ENCODE results near the gene EME2.
"Not testable (repeated sequence)": the region's sequence is repeated elsewhere in the genome, so short reads cannot be mapped to it uniquely, and the experiment has no call there.

Gene EME2

DNA sequence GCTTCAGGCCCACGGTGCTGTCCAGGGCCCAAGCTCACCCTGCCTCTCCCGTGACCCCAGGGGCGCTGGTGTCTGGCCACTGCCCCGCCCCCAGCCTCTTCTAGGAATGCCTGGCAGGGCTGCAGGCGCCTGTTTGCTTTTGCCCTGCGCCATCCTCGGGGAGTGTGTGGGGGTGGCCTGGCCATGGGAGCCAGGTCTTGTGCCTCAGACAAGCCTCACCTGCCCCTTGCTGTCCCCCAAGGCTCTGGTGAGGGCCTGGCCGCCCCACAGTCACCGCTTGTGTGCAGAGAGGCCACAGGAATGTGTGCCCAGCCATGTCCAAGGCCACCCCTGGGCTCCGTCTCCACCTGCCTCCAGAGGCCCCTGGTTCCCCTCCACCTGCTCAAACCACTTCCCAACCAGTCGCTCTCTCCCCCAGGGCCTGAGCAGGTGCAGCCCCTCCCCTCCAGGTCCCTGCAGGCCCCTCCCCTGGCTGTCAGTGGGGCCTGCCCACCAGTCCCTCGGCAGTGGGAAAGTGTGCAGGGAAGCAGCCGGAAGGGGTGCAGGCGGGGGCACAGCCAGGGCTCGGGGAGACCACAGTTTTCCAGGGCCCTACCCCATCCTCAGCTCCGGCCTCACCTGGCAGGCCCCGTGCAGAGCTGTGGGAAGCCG is 21.7 kb downstream of the EME2 start:
- no peaks in the 10 kb centered on the region for H3K36me3 ChIP-seq (ENCODE audit: control insufficient read depth, insufficient read depth, low read length)
- H3K9ac ChIP-seq (ENCODE audit: low read length) = no peak overlapping the region
- no peaks in the 10 kb centered on the region for H3K27me3 ChIP-seq (ENCODE audit: control insufficient read depth, insufficient read depth, low read length)
- H3K4me1 ChIP-seq (ENCODE audit: control insufficient read depth, insufficient read depth, low read length) = peaks cover 16% of the 10 kb centered on the region
- no peak overlapping the region for H3K4me3 ChIP-seq (ENCODE audit: low read length)
- no peaks in the 10 kb centered on the region for H3K9me3 ChIP-seq (ENCODE audit: control insufficient read depth, low read length)

DNA sequence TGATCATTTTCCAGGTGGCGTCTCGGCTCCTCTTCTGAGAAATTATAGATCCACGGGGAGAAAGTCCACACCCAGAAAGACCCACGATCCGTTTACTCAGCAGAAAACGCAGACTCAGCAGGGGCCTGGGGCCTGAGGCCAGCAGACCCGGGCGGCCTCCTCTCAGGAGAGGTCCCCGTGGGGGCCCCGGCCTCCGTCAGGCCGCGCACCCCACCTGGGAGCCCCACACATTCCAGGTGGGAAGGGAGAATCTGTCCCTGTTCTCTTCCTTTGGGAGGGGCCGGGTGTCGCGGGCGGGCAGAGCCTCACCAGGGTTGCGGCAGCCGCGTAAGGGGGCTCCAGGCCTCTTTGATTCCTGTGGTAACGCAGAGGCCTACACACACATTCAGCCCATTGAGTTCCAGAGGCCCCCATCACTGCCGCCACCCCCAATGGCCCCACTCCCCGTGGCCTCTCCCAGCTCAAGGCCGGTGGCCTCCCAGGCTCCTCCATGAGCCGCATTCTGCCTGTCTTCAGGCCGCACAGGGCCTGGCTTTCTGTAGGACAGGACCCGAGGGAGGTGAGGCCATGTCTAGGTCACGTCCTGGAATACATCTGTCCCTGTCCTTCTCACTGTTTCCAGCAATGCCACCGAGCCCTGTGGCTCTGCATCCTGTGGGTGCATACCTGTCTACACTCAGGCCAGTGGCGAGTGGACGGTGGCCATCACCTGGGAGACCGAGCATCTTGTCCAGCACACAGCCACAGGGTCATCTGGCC is 22.5 kb downstream of the EME2 start:
- no peak overlapping the region for H3K9ac ChIP-seq (ENCODE audit: low read length)
- H3K4me1 ChIP-seq (ENCODE audit: control insufficient read depth, insufficient read depth, low read length) = peaks cover 16% of the 10 kb centered on the region
- no peaks in the 10 kb centered on the region for H3K9me3 ChIP-seq (ENCODE audit: control insufficient read depth, low read length)
- no peaks in the 10 kb centered on the region for H3K27me3 ChIP-seq (ENCODE audit: control insufficient read depth, insufficient read depth, low read length)
- no peaks in the 10 kb centered on the region for H3K36me3 ChIP-seq (ENCODE audit: control insufficient read depth, insufficient read depth, low read length)
- H3K4me3 ChIP-seq (ENCODE audit: low read length) = no peak overlapping the region

GRCh38 chr16:1799263-1799662 is 26.7 kb downstream of the EME2 start:
- not testable (repeated sequence) for H3K4me1 ChIP-seq (ENCODE audit: control insufficient read depth, insufficient read depth, low read length); H3K9me3 ChIP-seq (ENCODE audit: control insufficient read depth, low read length); H3K36me3 ChIP-seq (ENCODE audit: control insufficient read depth, insufficient read depth, low read length); H3K4me3 ChIP-seq (ENCODE audit: low read length); H3K9ac ChIP-seq (ENCODE audit: low read length); H3K27me3 ChIP-seq (ENCODE audit: control insufficient read depth, insufficient read depth, low read length)

DNA sequence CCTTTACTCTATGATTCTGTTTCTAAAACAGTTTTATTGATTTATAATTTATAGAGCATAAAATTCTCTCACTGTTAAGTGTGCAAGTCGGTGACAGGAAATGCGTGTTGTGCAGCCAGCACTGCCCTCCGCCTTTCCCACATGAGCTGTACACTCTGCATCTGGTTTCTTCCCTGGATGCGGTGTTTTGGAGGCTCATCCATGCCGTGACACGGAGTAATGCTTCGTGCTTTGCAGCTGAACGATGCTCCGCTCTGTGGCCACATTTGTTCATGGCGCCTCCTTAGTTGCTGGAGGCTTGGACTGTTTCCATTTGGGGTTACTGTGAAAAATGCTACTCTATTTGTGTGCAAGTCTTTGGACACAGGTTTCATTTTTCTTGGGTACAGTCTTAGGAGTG is 28.1 kb downstream of the EME2 start:
- no peaks in the 10 kb centered on the region for H3K9me3 ChIP-seq (ENCODE audit: control insufficient read depth, low read length)
- H3K4me3 ChIP-seq (ENCODE audit: low read length) = no peak overlapping the region
- no peaks in the 10 kb centered on the region for H3K27me3 ChIP-seq (ENCODE audit: control insufficient read depth, insufficient read depth, low read length)
- no peaks in the 10 kb centered on the region for H3K4me1 ChIP-seq (ENCODE audit: control insufficient read depth, insufficient read depth, low read length)
- no peak overlapping the region for H3K9ac ChIP-seq (ENCODE audit: low read length)
- no peaks in the 10 kb centered on the region for H3K36me3 ChIP-seq (ENCODE audit: control insufficient read depth, insufficient read depth, low read length)

- no peaks in the 10 kb centered on the region for H3K9me3 ChIP-seq (ENCODE audit: control insufficient read depth, low read length)
- no peaks in the 10 kb centered on the region for H3K27me3 ChIP-seq (ENCODE audit: control insufficient read depth, insufficient read depth, low read length)
- H3K36me3 ChIP-seq (ENCODE audit: control insufficient read depth, insufficient read depth, low read length) = peaks cover 5% of the 10 kb centered on the region
- H3K4me3 ChIP-seq (ENCODE audit: low read length) = no peak overlapping the region
- peaks cover under 1% of the 10 kb centered on the region for H3K4me1 ChIP-seq (ENCODE audit: control insufficient read depth, insufficient read depth, low read length)
- H3K9ac ChIP-seq (ENCODE audit: low read length) = no peak overlapping the region
Observed at GRCh38 chr16:1807626-1808025, 35.0 kb downstream of the EME2 start.

- Histone ChIP-seq H3K4me3 (ENCODE audit: low read length) (no peak overlapping the region), H3K27me3 (ENCODE audit: control insufficient read depth, insufficient read depth, low read length) (no peaks in the 10 kb centered on the region), H3K36me3 (ENCODE audit: control insufficient read depth, insufficient read depth, low read length) (peaks cover 5% of the 10 kb centered on the region), H3K4me1 (ENCODE audit: control insufficient read depth, insufficient read depth, low read length) (peaks cover 6% of the 10 kb centered on the region), H3K9me3 (ENCODE audit: control insufficient read depth, low read length) (no peaks in the 10 kb centered on the region), H3K9ac (ENCODE audit: low read length) (no peak overlapping the region)
Observed at GRCh38 chr16:1808691-1809090, 36.1 kb downstream of the EME2 start.

DNA sequence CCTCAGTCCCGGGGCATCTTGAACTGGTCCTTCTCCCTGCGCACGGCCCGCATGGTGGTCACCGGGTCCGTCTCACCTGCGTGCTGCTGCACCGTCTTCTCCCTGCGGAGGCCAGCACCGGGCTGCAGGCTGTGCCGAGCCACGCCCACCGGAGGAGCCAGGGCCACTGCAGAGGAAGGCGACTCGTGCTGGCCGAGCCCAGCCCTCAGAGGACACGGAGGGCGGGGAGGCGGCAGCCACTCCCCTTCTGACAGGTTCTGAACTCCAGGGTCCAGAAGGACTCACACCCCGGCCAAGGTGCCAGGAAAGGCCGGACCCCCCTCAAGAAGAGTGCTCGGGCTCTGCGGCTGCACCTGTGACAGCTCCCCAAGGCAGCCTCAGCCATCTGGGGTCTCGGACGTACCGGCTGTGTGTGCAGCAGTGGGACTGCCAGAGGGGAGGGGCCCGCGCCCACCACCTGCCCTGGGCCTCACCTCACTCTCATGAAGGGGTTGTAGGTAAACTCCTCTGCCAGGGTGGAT is 36.7 kb downstream of the EME2 start:
- Histone ChIP-seq H3K9me3 (ENCODE audit: control insufficient read depth, low read length) (no peaks in the 10 kb centered on the region), H3K27me3 (ENCODE audit: control insufficient read depth, insufficient read depth, low read length) (no peaks in the 10 kb centered on the region), H3K36me3 (ENCODE audit: control insufficient read depth, insufficient read depth, low read length) (peaks cover 5% of the 10 kb centered on the region), H3K9ac (ENCODE audit: low read length) (no peak overlapping the region), H3K4me1 (ENCODE audit: control insufficient read depth, insufficient read depth, low read length) (peaks cover 6% of the 10 kb centered on the region), H3K4me3 (ENCODE audit: low read length) (no peak overlapping the region)

DNA sequence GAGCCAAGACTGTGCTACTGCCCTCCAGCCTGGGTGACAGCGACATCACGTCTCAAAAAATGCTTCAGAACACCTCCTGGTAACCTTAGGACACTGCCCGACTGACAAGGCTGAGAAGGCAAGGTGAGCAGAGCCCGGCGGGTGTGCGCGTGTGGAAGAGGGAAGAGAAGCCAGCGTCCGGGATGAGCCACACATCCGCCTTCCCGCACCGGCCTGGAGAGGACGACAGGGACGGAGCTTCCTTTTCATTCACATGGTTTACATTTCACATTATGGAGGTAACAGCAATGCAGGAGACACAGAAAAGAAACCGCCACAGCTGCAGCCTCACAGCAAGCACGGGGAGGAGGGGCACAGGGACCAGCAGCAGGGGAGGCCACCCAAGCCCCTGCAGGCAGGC is 37.5 kb downstream of the EME2 start:
- Histone ChIP-seq H3K27me3 (ENCODE audit: control insufficient read depth, insufficient read depth, low read length) (no peaks in the 10 kb centered on the region), H3K9me3 (ENCODE audit: control insufficient read depth, low read length) (no peaks in the 10 kb centered on the region), H3K4me1 (ENCODE audit: control insufficient read depth, insufficient read depth, low read length) (peaks cover 6% of the 10 kb centered on the region), H3K9ac (ENCODE audit: low read length) (no peak overlapping the region), H3K36me3 (ENCODE audit: control insufficient read depth, insufficient read depth, low read length) (peaks cover 5% of the 10 kb centered on the region), H3K4me3 (ENCODE audit: low read length) (no peak overlapping the region)

DNA sequence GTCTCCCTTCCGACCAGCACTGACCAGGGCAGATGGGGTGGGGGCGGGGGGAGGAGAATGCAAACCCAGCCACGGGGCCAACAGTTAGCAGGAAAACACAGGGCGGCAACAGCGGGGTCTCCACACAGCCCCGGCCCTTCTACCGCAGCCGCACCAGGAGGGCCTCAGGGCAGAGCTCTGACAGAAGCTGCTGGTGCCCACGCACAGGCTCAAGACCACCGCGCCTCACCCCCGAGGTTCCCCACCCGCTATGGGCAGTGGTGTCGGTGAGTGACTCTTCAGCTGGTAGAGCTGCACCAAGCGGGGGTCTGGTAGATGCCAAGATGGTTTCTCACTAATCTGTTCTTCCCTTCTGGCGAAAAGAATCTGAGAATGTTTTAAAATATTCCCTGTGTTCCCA is 37.9 kb downstream of the EME2 start:
- no peak overlapping the region for H3K9ac ChIP-seq (ENCODE audit: low read length)
- H3K36me3 ChIP-seq (ENCODE audit: control insufficient read depth, insufficient read depth, low read length) = peaks cover 5% of the 10 kb centered on the region
- H3K4me3 ChIP-seq (ENCODE audit: low read length) = no peak overlapping the region
- peaks cover 6% of the 10 kb centered on the region for H3K4me1 ChIP-seq (ENCODE audit: control insufficient read depth, insufficient read depth, low read length)
- H3K27me3 ChIP-seq (ENCODE audit: control insufficient read depth, insufficient read depth, low read length) = no peaks in the 10 kb centered on the region
- H3K9me3 ChIP-seq (ENCODE audit: control insufficient read depth, low read length) = no peaks in the 10 kb centered on the region

DNA sequence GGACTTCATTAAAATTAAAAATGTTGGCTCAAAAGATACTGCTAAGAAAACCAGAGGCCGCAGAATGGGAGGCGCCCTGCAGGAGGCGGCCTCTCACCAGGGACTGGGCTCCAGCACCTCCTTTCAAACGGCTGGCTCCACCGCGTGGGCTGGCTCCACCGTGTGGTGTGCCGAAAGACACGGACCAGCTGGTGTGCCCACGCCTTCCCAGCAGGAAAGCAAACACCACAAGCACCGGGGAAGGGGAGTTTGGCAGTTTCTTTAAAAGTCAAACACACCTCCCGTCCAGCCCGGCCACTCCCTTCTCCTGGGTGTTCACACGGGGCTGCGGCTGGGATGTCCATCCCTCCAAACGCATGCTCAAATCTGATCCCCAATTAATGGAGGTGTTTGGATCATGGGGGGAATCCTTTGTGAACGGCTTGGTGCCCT is 40.1 kb downstream of the EME2 start:
- Histone ChIP-seq H3K9ac (ENCODE audit: low read length) (no peak overlapping the region), H3K4me1 (ENCODE audit: control insufficient read depth, insufficient read depth, low read length) (peaks cover 6% of the 10 kb centered on the region), H3K27me3 (ENCODE audit: control insufficient read depth, insufficient read depth, low read length) (no peaks in the 10 kb centered on the region), H3K4me3 (ENCODE audit: low read length) (no peak overlapping the region), H3K9me3 (ENCODE audit: control insufficient read depth, low read length) (no peaks in the 10 kb centered on the region), H3K36me3 (ENCODE audit: control insufficient read depth, insufficient read depth, low read length) (no peaks in the 10 kb centered on the region)

- no peaks in the 10 kb centered on the region for H3K9me3 ChIP-seq (ENCODE audit: control insufficient read depth, low read length)
- no peaks in the 10 kb centered on the region for H3K27me3 ChIP-seq (ENCODE audit: control insufficient read depth, insufficient read depth, low read length)
- H3K36me3 ChIP-seq (ENCODE audit: control insufficient read depth, insufficient read depth, low read length) = no peaks in the 10 kb centered on the region
- no peak overlapping the region for H3K4me3 ChIP-seq (ENCODE audit: low read length)
- H3K4me1 ChIP-seq (ENCODE audit: control insufficient read depth, insufficient read depth, low read length) = peaks cover 6% of the 10 kb centered on the region
- no peak overlapping the region for H3K9ac ChIP-seq (ENCODE audit: low read length)
Observed at GRCh38 chr16:1815461-1815860, 42.9 kb downstream of the EME2 start.

- H3K4me1 ChIP-seq (ENCODE audit: control insufficient read depth, insufficient read depth, low read length) = peaks cover 6% of the 10 kb centered on the region
- no peak overlapping the region for H3K9ac ChIP-seq (ENCODE audit: low read length)
- H3K9me3 ChIP-seq (ENCODE audit: control insufficient read depth, low read length) = no peaks in the 10 kb centered on the region
- H3K36me3 ChIP-seq (ENCODE audit: control insufficient read depth, insufficient read depth, low read length) = no peaks in the 10 kb centered on the region
- H3K4me3 ChIP-seq (ENCODE audit: low read length) = no peak overlapping the region
- H3K27me3 ChIP-seq (ENCODE audit: control insufficient read depth, insufficient read depth, low read length) = no peaks in the 10 kb centered on the region
Observed at GRCh38 chr16:1816396-1817275, 44.0 kb downstream of the EME2 start.
